Neural cell (in vitro differentiated cells): ENCODE data around the gene LSM12. TPM values are rescaled to one million over a fixed set of nuclear protein-coding genes. Genes with fewer than 3 reads are reported as not detected.

Source experiments
- H2AFZ ChIP-seq: fragments of 200-600, 300-800 bp; sonication (generic), shearing (Covaris generic); 2 replicates; pipeline ENCODE4 v1.6.0; 2014; ENCODE audit warnings: low read depth, mild to moderate bottlenecking, antibody characterized with exemption, low read length, moderate library complexity
- H3F3A ChIP-seq: fragments of 200-600 bp; shearing (Covaris generic); 2 replicates; pipeline ENCODE4 v1.6.1; 2016; ENCODE audit warnings: mild to moderate bottlenecking, moderate library complexity, mixed read lengths, antibody characterized with exemption, low read length; ENCODE audit not compliant: insufficient read depth, poor library complexity, severe bottlenecking
- H3K27ac ChIP-seq: fragments of 200-600, 300-800 bp; sonication (generic), shearing (Covaris generic); 2 replicates; pipeline ENCODE4 v1.5.1; 2014; ENCODE audit warnings: mild to moderate bottlenecking, low read length, moderate library complexity
- H3K27me3 ChIP-seq: fragments of 300-800, 200-600 bp; sonication (generic), shearing (Covaris generic); 2 replicates; pipeline ENCODE4 v1.6.0; 2014; ENCODE audit warnings: mild to moderate bottlenecking, low read depth, low read length, moderate library complexity; ENCODE audit not compliant: insufficient read depth
- H3K36me3 ChIP-seq: fragments of 300-800, 200-600 bp; sonication (generic), shearing (Covaris generic); 2 replicates; pipeline ENCODE4 v1.5.1; 2014; ENCODE audit warnings: mild to moderate bottlenecking, antibody characterized with exemption, low read length, moderate library complexity; ENCODE audit not compliant: insufficient read depth
- H3K4me2 ChIP-seq: fragments of 300-800, 200-600 bp; sonication (generic), shearing (Covaris generic); 2 replicates; pipeline ENCODE4 v1.6.0; 2014; ENCODE audit warnings: mild to moderate bottlenecking, low read length
- H3K4me3 ChIP-seq: fragments of 300-800, 200-600 bp; sonication (generic), shearing (Covaris generic); 2 replicates; pipeline ENCODE4 v1.5.1; 2014; ENCODE audit warnings: mild to moderate bottlenecking, low read length, moderate library complexity
- H3K79me2 ChIP-seq: fragments of 200-600 bp; shearing (Covaris generic); replicated peaks from 2 replicates; pipeline ENCODE4 v1.6.0; 2014; ENCODE audit warnings: mild to moderate bottlenecking, low read length, moderate library complexity; ENCODE audit not compliant: insufficient read depth
- H3K9ac ChIP-seq: fragments of 300-800, 200-600 bp; sonication (generic), shearing (Covaris generic); 2 replicates; pipeline ENCODE4 v1.6.1; 2016; ENCODE audit warnings: mild to moderate bottlenecking, low read length, mixed read lengths
- H3K9me2 ChIP-seq: fragments of 200-600 bp; shearing (Covaris generic); 2 replicates; pipeline ENCODE4 v1.6.1; 2016; ENCODE audit warnings: mild to moderate bottlenecking, low read length, mixed read lengths; ENCODE audit not compliant: insufficient read depth
- H3K9me3 ChIP-seq: fragments of 200-600, 300-800 bp; sonication (generic), shearing (Covaris generic); 2 replicates; pipeline ENCODE4 v1.6.1; 2016; ENCODE audit warnings: mild to moderate bottlenecking, mixed run types, low read length, moderate library complexity, mixed read lengths
- H4K20me1 ChIP-seq: fragments of 200-600 bp; shearing (Covaris generic); 2 replicates; pipeline ENCODE4 v1.6.1; 2016; ENCODE audit warnings: mild to moderate bottlenecking, mixed run types; ENCODE audit not compliant: insufficient read depth
- EP300 ChIP-seq: fragments of 450-650 bp; conservative IDR thresholded peaks from 2 replicates; pipeline ENCODE4 v1.6.1; 2014; ENCODE audit warnings: antibody characterized with exemption, mild to moderate bottlenecking, moderate library complexity; ENCODE audit not compliant: poor library complexity, severe bottlenecking
- EZH2 ChIP-seq: fragments of 200-600, 300-800 bp; shearing (Covaris generic), sonication (generic); IDR thresholded peaks from 2 replicates; pipeline ENCODE4 v1.6.1; 2014; ENCODE audit warnings: antibody characterized with exemption, low read length, borderline replicate concordance, mild to moderate bottlenecking; ENCODE audit not compliant: insufficient read depth, poor library complexity, severe bottlenecking
- MXI1 ChIP-seq: fragments of 450-650 bp; conservative IDR thresholded peaks from 2 replicates; pipeline ENCODE4 v1.6.1; 2014; ENCODE audit warnings: antibody characterized with exemption, mild to moderate bottlenecking; ENCODE audit not compliant: poor library complexity, severe bottlenecking
- POLR2AphosphoS5 ChIP-seq: IDR thresholded peaks from 2 replicates; pipeline ENCODE4 v1.6.1; 2012
- RAD21 ChIP-seq: fragments of 450-650 bp; conservative IDR thresholded peaks from 2 replicates; pipeline ENCODE4 v1.6.1; 2014; ENCODE audit warnings: antibody characterized with exemption, mild to moderate bottlenecking, moderate library complexity
- SMC3 ChIP-seq: fragments of 450-650 bp; conservative IDR thresholded peaks from 2 replicates; pipeline ENCODE4 v1.6.1; 2014; ENCODE audit warnings: antibody characterized with exemption, mild to moderate bottlenecking, moderate library complexity; ENCODE audit not compliant: poor library complexity
- TAF1 ChIP-seq: IDR thresholded peaks from 2 replicates; pipeline ENCODE4 v1.6.1; 2012; ENCODE audit warnings: low read depth
- polyA plus RNA-seq: library from polyadenylated mRNA; depleted of rRNA; stranded (reverse); fragments of >200 nt; gene quantifications from 2 replicates; pipeline ENCODE4 v1.2.3, GENCODE V29; 2014
- TF ChIP-seq, protein P1 (sequence below): fragments of 450-650 bp; IDR thresholded peaks from 2 replicates; pipeline ENCODE4 v1.5.1; 2014; ENCODE audit warnings: antibody characterized with exemption, mild to moderate bottlenecking, moderate library complexity; ENCODE audit not compliant: poor library complexity, severe bottlenecking
- TF ChIP-seq, protein P2 (sequence below): IDR thresholded peaks from 2 replicates; pipeline ENCODE4 v1.6.1; 2012; ENCODE audit warnings: borderline replicate concordance

The LSM12 gene
- polyA plus RNA-seq, 1 donor from 2014 or later, result 12.0 TPM

DNA sequence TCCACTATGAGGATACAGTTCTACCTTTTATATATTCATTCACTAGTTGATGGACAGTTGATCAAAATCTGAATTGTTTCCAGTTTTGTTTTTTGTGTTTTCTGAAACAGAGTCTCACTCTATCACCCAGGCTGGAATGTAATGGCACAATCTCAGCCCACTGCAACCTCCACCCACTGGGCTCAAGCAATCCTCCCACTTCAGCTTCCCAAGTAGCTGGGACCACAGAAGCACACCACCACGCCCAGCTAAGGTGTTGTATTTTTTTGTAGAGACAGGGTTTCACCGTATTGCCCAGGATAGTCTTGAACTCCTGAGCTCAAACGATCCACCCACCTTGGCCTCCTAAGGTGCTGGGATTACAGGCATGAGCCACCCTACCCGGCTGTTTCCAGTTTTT, 21.0 kb downstream of the LSM12 start:
- TF ChIP-seq POLR2AphosphoS5 (no peak), EZH2 (no peak), MXI1 (no peak), EP300 (no peak)
- TF ChIP-seq, protein P1, sequence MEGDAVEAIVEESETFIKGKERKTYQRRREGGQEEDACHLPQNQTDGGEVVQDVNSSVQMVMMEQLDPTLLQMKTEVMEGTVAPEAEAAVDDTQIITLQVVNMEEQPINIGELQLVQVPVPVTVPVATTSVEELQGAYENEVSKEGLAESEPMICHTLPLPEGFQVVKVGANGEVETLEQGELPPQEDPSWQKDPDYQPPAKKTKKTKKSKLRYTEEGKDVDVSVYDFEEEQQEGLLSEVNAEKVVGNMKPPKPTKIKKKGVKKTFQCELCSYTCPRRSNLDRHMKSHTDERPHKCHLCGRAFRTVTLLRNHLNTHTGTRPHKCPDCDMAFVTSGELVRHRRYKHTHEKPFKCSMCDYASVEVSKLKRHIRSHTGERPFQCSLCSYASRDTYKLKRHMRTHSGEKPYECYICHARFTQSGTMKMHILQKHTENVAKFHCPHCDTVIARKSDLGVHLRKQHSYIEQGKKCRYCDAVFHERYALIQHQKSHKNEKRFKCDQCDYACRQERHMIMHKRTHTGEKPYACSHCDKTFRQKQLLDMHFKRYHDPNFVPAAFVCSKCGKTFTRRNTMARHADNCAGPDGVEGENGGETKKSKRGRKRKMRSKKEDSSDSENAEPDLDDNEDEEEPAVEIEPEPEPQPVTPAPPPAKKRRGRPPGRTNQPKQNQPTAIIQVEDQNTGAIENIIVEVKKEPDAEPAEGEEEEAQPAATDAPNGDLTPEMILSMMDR, result no peak
- no peaks in the 10 kb centered on the region for H4K20me1 ChIP-seq
- H3K4me2 ChIP-seq, result no peak overlapping the region
- H3K27me3 ChIP-seq, result no peaks in the 10 kb centered on the region
- H3F3A ChIP-seq, result no peaks in the 10 kb centered on the region
- H3K4me3 ChIP-seq, result no peak overlapping the region
- H2AFZ ChIP-seq, result no peak overlapping the region
- H3K27ac ChIP-seq, result no peak overlapping the region
- H3K9ac ChIP-seq, result no peak overlapping the region
- H3K79me2 ChIP-seq, result peaks cover 3% of the 10 kb centered on the region
- no peaks in the 10 kb centered on the region for H3K36me3 ChIP-seq
- no peaks in the 10 kb centered on the region for H3K9me3 ChIP-seq
- H3K9me2 ChIP-seq, result no peaks in the 10 kb centered on the region

GRCh38 chr17:44044071-44044470, 22.4 kb downstream of the LSM12 start:
- no peak for TF ChIP-seq POLR2AphosphoS5
- TF ChIP-seq, protein P2, sequence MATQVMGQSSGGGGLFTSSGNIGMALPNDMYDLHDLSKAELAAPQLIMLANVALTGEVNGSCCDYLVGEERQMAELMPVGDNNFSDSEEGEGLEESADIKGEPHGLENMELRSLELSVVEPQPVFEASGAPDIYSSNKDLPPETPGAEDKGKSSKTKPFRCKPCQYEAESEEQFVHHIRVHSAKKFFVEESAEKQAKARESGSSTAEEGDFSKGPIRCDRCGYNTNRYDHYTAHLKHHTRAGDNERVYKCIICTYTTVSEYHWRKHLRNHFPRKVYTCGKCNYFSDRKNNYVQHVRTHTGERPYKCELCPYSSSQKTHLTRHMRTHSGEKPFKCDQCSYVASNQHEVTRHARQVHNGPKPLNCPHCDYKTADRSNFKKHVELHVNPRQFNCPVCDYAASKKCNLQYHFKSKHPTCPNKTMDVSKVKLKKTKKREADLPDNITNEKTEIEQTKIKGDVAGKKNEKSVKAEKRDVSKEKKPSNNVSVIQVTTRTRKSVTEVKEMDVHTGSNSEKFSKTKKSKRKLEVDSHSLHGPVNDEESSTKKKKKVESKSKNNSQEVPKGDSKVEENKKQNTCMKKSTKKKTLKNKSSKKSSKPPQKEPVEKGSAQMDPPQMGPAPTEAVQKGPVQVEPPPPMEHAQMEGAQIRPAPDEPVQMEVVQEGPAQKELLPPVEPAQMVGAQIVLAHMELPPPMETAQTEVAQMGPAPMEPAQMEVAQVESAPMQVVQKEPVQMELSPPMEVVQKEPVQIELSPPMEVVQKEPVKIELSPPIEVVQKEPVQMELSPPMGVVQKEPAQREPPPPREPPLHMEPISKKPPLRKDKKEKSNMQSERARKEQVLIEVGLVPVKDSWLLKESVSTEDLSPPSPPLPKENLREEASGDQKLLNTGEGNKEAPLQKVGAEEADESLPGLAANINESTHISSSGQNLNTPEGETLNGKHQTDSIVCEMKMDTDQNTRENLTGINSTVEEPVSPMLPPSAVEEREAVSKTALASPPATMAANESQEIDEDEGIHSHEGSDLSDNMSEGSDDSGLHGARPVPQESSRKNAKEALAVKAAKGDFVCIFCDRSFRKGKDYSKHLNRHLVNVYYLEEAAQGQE, result no peak
- no peak for TF ChIP-seq TAF1
- no peak for TF ChIP-seq EP300
- TF ChIP-seq, protein P1, result no peak
- TF ChIP-seq MXI1, result no peak
- TF ChIP-seq RAD21, result no peak
- TF ChIP-seq SMC3, result no peak
- TF ChIP-seq EZH2, result no peak
- no peaks in the 10 kb centered on the region for H4K20me1 ChIP-seq
- no peaks in the 10 kb centered on the region for H3K27me3 ChIP-seq
- no peaks in the 10 kb centered on the region for H3K9me3 ChIP-seq
- H3K27ac ChIP-seq, result no peak overlapping the region
- H3K9ac ChIP-seq, result no peak overlapping the region
- H3K4me3 ChIP-seq, result no peak overlapping the region
- no peak overlapping the region for H3K4me2 ChIP-seq
- H2AFZ ChIP-seq, result no peak overlapping the region
- H3F3A ChIP-seq, result no peaks in the 10 kb centered on the region
- H3K79me2 ChIP-seq, result peaks cover 8% of the 10 kb centered on the region
- H3K36me3 ChIP-seq, result no peaks in the 10 kb centered on the region
- H3K9me2 ChIP-seq, result no peaks in the 10 kb centered on the region
